Medulla oblongata (tissue), 1 donor: ENCODE results near the gene POU6F1.
"Not testable (repeated sequence)": the region's sequence is repeated elsewhere in the genome, so short reads cannot be mapped to it uniquely, and the experiment has no call there.

Experiments
- DNase-seq: peaks from one replicate; pipeline ENCODE4 v3.0.0-alpha.2; 2015; ENCODE audit errors: extremely low spot score

POU6F1 gene

GRCh38 chr12:51217968-51218606 is at the start of gene POU6F1:
POU6F1 (minus strand) TSS chr12:51218062; CDS start chr12:51206836, 11,226 bp downstream.
- DNase-seq, result peak; percentile 90

GRCh38 chr12:51265024-51265423 is 47.2 kb upstream of the POU6F1 start:
- DNase-seq, result no peak

GRCh38 chr12:51264297-51264696 is 46.4 kb upstream of the POU6F1 start:
- no peak for DNase-seq

- DNase-seq, result no peak
Observed at GRCh38 chr12:51263341-51263740, 45.5 kb upstream of the POU6F1 start.

- no peak for DNase-seq
Observed at GRCh38 chr12:51262758-51263177, 44.9 kb upstream of the POU6F1 start.

GRCh38 chr12:51259600-51259999 is 41.7 kb upstream of the POU6F1 start:
- not testable (repeated sequence) for DNase-seq

GRCh38 chr12:51254536-51254935 is 36.7 kb upstream of the POU6F1 start:
- no peak for DNase-seq

- no peak for DNase-seq
Observed at GRCh38 chr12:51253276-51253675, 35.4 kb upstream of the POU6F1 start.

- DNase-seq, result no peak
Observed at GRCh38 chr12:51247523-51248206, 29.8 kb upstream of the POU6F1 start.

- DNase-seq, result peak; percentile 45
Observed at GRCh38 chr12:51246254-51246853, 28.5 kb upstream of the POU6F1 start.

GRCh38 chr12:51245476-51246253 is 27.8 kb upstream of the POU6F1 start:
- DNase-seq, result no peak

- no peak for DNase-seq
Observed at GRCh38 chr12:51244269-51244668, 26.4 kb upstream of the POU6F1 start.

GRCh38 chr12:51242876-51243275 is 25.0 kb upstream of the POU6F1 start:
- peak; percentile 34 for DNase-seq

- DNase-seq, result no peak
Observed at GRCh38 chr12:51242120-51242519, 24.3 kb upstream of the POU6F1 start.

GRCh38 chr12:51240971-51241370 is 23.1 kb upstream of the POU6F1 start:
- no peak for DNase-seq

GRCh38 chr12:51238510-51239334 is 20.9 kb upstream of the POU6F1 start, which contains the start of gene DAZAP2:
DAZAP2 (plus strand) TSS chr12:51238826; CDS start chr12:51238908, 82 bp downstream.
- peak; percentile 97 for DNase-seq

- DNase-seq, result no peak
Observed at GRCh38 chr12:51238037-51238509, 20.2 kb upstream of the POU6F1 start.

- no peak for DNase-seq
Observed at GRCh38 chr12:51234530-51234929, 16.7 kb upstream of the POU6F1 start.

GRCh38 chr12:51232642-51233041 is 14.8 kb upstream of the POU6F1 start:
- DNase-seq, result no peak

- no peak for DNase-seq
Observed at GRCh38 chr12:51229116-51229809, 11.4 kb upstream of the POU6F1 start.
